NCI-H526 treated with DMSO at 0.1 percent for 48 hours (cell line): ENCODE data around the gene CELF2.
A peak's percentile ranks its signal among the peaks of the same experiment; 100 is the strongest.
"Not testable (repeated sequence)": the region's sequence is repeated elsewhere in the genome, so short reads cannot be mapped to it uniquely, and the experiment has no call there.

Experiments
- DNase-seq: peaks from one replicate; lab custom pipeline; 2025; lab: John Stamatoyannopoulos, UW

Gene CELF2

GRCh38 chr10:11096422-11096821 lies 78.8 kb downstream of the CELF2 start:
- DNase-seq = no peak

- no peak for DNase-seq
Observed at GRCh38 chr10:11097686-11098085, 80.0 kb downstream of the CELF2 start.

- no peak for DNase-seq
Observed at GRCh38 chr10:11098666-11099065, 81.0 kb downstream of the CELF2 start.

- DNase-seq = no peak
Observed at GRCh38 chr10:11104772-11105675, 87.4 kb downstream of the CELF2 start.

GRCh38 chr10:11105676-11106004 lies 88.0 kb downstream of the CELF2 start:
- DNase-seq = no peak

GRCh38 chr10:11106621-11107374 lies 89.1 kb downstream of the CELF2 start:
- DNase-seq = no peak

- DNase-seq = no peak
Observed at GRCh38 chr10:11107948-11108347, 90.3 kb downstream of the CELF2 start.

- DNase-seq = no peak
Observed at GRCh38 chr10:11108356-11108755, 90.7 kb downstream of the CELF2 start.

- no peak for DNase-seq
Observed at GRCh38 chr10:11109590-11109989, 91.9 kb downstream of the CELF2 start.

- no peak for DNase-seq
Observed at GRCh38 chr10:11110539-11110938, 92.9 kb downstream of the CELF2 start.

- DNase-seq = no peak
Observed at GRCh38 chr10:11111490-11111889, 93.8 kb downstream of the CELF2 start.

GRCh38 chr10:11112718-11113117 lies 95.0 kb downstream of the CELF2 start:
- DNase-seq = no peak

GRCh38 chr10:11113156-11113555 lies 95.5 kb downstream of the CELF2 start:
- no peak for DNase-seq

- no peak for DNase-seq
Observed at GRCh38 chr10:11114269-11114668, 96.6 kb downstream of the CELF2 start.

GRCh38 chr10:11115337-11115736 lies 97.7 kb downstream of the CELF2 start:
- DNase-seq = no peak

- DNase-seq = no peak
Observed at GRCh38 chr10:11116361-11116760, 98.7 kb downstream of the CELF2 start.

GRCh38 chr10:11116817-11117216 lies 99.1 kb downstream of the CELF2 start:
- no peak for DNase-seq

- DNase-seq = no peak
Observed at GRCh38 chr10:11118686-11119085, 101.0 kb downstream of the CELF2 start.

GRCh38 chr10:11119843-11120242 lies 102.2 kb downstream of the CELF2 start:
- DNase-seq = peak; percentile 38

- DNase-seq = no peak
Observed at GRCh38 chr10:11120711-11121110, 103.0 kb downstream of the CELF2 start.

GRCh38 chr10:11123892-11124291 lies 106.2 kb downstream of the CELF2 start:
- not testable (repeated sequence) for DNase-seq

GRCh38 chr10:11125004-11125403 lies 107.3 kb downstream of the CELF2 start:
- no peak for DNase-seq

- DNase-seq = not testable (repeated sequence)
Observed at GRCh38 chr10:11127017-11127416, 109.3 kb downstream of the CELF2 start.
